Endodermal cell (in vitro differentiated cells): ENCODE data around the gene TMEM145. TPM values are rescaled to one million over a fixed set of nuclear protein-coding genes. Genes with fewer than 3 reads are reported as not detected.

Source experiments
- DNase-seq: peaks from one replicate; pipeline ENCODE4 v3.0.0-alpha.2; 2017
- H3K27ac ChIP-seq: 2 replicates; pipeline ENCODE4 v1.5.1; 2013; ENCODE audit warnings: mild to moderate bottlenecking, low read depth, low read length, moderate library complexity
- H3K27me3 ChIP-seq: 2 replicates; pipeline ENCODE4 v1.6.1; 2013; ENCODE audit warnings: mild to moderate bottlenecking, low read length, moderate library complexity; ENCODE audit not compliant: insufficient read depth, control insufficient read depth, poor library complexity, severe bottlenecking
- H3K36me3 ChIP-seq: 2 replicates; pipeline ENCODE4 v1.7.0; 2013; ENCODE audit warnings: mild to moderate bottlenecking, low read length, moderate library complexity; ENCODE audit not compliant: control insufficient read depth, insufficient read depth
- H3K4me1 ChIP-seq: one replicate; pipeline ENCODE4 v1.7.0; 2013; ENCODE audit warnings: low read length; ENCODE audit not compliant: control insufficient read depth, insufficient read depth
- H3K4me3 ChIP-seq: 2 replicates; pipeline ENCODE4 v1.5.1; 2013; ENCODE audit warnings: mild to moderate bottlenecking, low read length, moderate library complexity
- H3K9ac ChIP-seq: 2 replicates; pipeline ENCODE4 v1.6.1; 2013; ENCODE audit warnings: mild to moderate bottlenecking, low read length, moderate library complexity; ENCODE audit not compliant: poor library complexity, severe bottlenecking; ENCODE audit errors: extremely low read depth
- H3K9me3 ChIP-seq: 2 replicates; pipeline ENCODE4 v1.6.1; 2013; ENCODE audit warnings: mild to moderate bottlenecking, low read length, moderate library complexity; ENCODE audit not compliant: control insufficient read depth
- H3K27ac Mint-ChIP-seq: 2 replicates; pipeline ENCODE4 v1.8.0; 2020; ENCODE audit warnings: mixed read lengths
- H3K27me3 Mint-ChIP-seq: 2 replicates; pipeline ENCODE4 v1.8.0; 2021; ENCODE audit warnings: mild to moderate bottlenecking, mixed read lengths; ENCODE audit not compliant: insufficient read depth
- H3K36me3 Mint-ChIP-seq: 2 replicates; pipeline ENCODE4 v1.8.0; 2020; ENCODE audit warnings: low read depth, mixed read lengths
- H3K4me1 Mint-ChIP-seq: 2 replicates; pipeline ENCODE4 v1.8.0; 2020; ENCODE audit warnings: mixed read lengths
- H3K4me3 Mint-ChIP-seq: 2 replicates; pipeline ENCODE4 v1.8.0; 2020; ENCODE audit warnings: mild to moderate bottlenecking, moderate library complexity, mixed read lengths
- H3K9me3 Mint-ChIP-seq: 2 replicates; pipeline ENCODE4 v1.8.0; 2020; ENCODE audit warnings: mild to moderate bottlenecking, mixed read lengths
- CTCF ChIP-seq: fragments of 200-600 bp; sonication (generic); conservative IDR thresholded peaks from 2 replicates; pipeline ENCODE4 v1.5.0; 2021; ENCODE audit warnings: antibody characterized with exemption, mild to moderate bottlenecking
- WGBS, 2 experiments: methylation state at CpG; one replicate each; pipeline versions ENCODE4 v1.1.5 to v1.1.7; 2013; ENCODE audit warnings: missing lambda C conversion rate in 2 of 2, mixed read lengths in 1 of 2; ENCODE audit not compliant: insufficient coverage in 1 of 2, insufficient read length in 1 of 2; 5-methylcytosine and 5-hydroxymethylcytosine counted together
- total RNA-seq, 2 donors: library from RNA; stranded (reverse); fragmentation: NEBNext Ultra II Directional in 1 of 2; extraction: Animal tissue kit (Norgen Biotek cat#: 25700) in 1 of 2; gene quantifications; 2 replicates in 1 of 2; 3 replicates in 1 of 2; pipeline ENCODE4 v1.2.1, GENCODE V29; 2021

TMEM145 gene
- total RNA-seq, 2 donors from 2014 or later = 0.38 to 0.42 TPM

- H3K36me3 ChIP-seq = peaks cover 14% of the 10 kb centered on the region
- TF ChIP-seq CTCF = no peak
- H3K36me3 Mint-ChIP-seq = peaks cover 36% of the 10 kb centered on the region
- no peaks in the 10 kb centered on the region for H3K27me3 Mint-ChIP-seq
- DNase-seq = no peak
- H3K4me1 Mint-ChIP-seq = no peaks in the 10 kb centered on the region
- H3K27me3 ChIP-seq = no peaks in the 10 kb centered on the region
- H3K4me1 ChIP-seq = no peaks in the 10 kb centered on the region
- no peak overlapping the region for H3K27ac Mint-ChIP-seq
- H3K9me3 Mint-ChIP-seq = no peaks in the 10 kb centered on the region
- H3K4me3 ChIP-seq = no peak overlapping the region
- H3K9ac ChIP-seq = no peak overlapping the region
- no peaks in the 10 kb centered on the region for H3K9me3 ChIP-seq
- 97 to 100% methylated on average over 2 to 12 of the region's 12 CpGs for WGBS, 2 experiments
- no peak overlapping the region for H3K27ac ChIP-seq
- H3K4me3 Mint-ChIP-seq = no peak overlapping the region
Observed at GRCh38 chr19:42355896-42356295, 42.8 kb downstream of the TMEM145 start.

GRCh38 chr19:42356686-42357085, 43.6 kb downstream of the TMEM145 start:
- TF ChIP-seq CTCF = no peak

GRCh38 chr19:42357290-42357689, 44.2 kb downstream of the TMEM145 start:
- Mint-ChIP-seq H3K27ac (no peak overlapping the region), H3K36me3 (peaks cover 41% of the 10 kb centered on the region), H3K4me1 (no peaks in the 10 kb centered on the region), H3K4me3 (no peak overlapping the region), H3K27me3 (no peaks in the 10 kb centered on the region), H3K9me3 (no peaks in the 10 kb centered on the region)
- no peaks in the 10 kb centered on the region for H3K9me3 ChIP-seq
- no peak overlapping the region for H3K9ac ChIP-seq
- peaks cover 14% of the 10 kb centered on the region for H3K36me3 ChIP-seq
- no peaks in the 10 kb centered on the region for H3K4me1 ChIP-seq
- no peak overlapping the region for H3K4me3 ChIP-seq
- 96 to 97% methylated on average over 5 to 12 of the region's 12 CpGs for WGBS, 2 experiments
- no peak overlapping the region for H3K27ac ChIP-seq
- no peaks in the 10 kb centered on the region for H3K27me3 ChIP-seq
- no peak for TF ChIP-seq CTCF
- DNase-seq = no peak

More at GRCh38 chr19:42356686-42357085, 43.6 kb downstream of the TMEM145 start:
- Mint-ChIP-seq H3K27ac (no peak overlapping the region), H3K9me3 (no peaks in the 10 kb centered on the region), H3K4me1 (no peaks in the 10 kb centered on the region), H3K4me3 (no peak overlapping the region), H3K27me3 (no peaks in the 10 kb centered on the region), H3K36me3 (peaks cover 42% of the 10 kb centered on the region)
- Histone ChIP-seq H3K4me3 (no peak overlapping the region), H3K27me3 (no peaks in the 10 kb centered on the region), H3K9ac (no peak overlapping the region), H3K27ac (no peak overlapping the region), H3K4me1 (no peaks in the 10 kb centered on the region), H3K36me3 (peaks cover 14% of the 10 kb centered on the region), H3K9me3 (no peaks in the 10 kb centered on the region)
- no peak for DNase-seq
- WGBS, 2 experiments = 93% methylated on average over 2 to 15 of the region's 15 CpGs
